Smooth muscle cell of bladder (primary cell): ENCODE data around the gene NSUN3. TPM values are rescaled to one million over a fixed set of nuclear protein-coding genes. Genes with fewer than 3 reads are reported as not detected.

ENCODE experiments used
- total RNA-seq: library from RNA; depleted of rRNA; stranded (reverse); fragments of >200 nt; gene quantifications from 2 replicates; pipeline ENCODE4 v1.2.3, GENCODE V29; 2014

Gene NSUN3
- 11.9 and 13.8 TPM in 2 replicates for total RNA-seq

DNA sequence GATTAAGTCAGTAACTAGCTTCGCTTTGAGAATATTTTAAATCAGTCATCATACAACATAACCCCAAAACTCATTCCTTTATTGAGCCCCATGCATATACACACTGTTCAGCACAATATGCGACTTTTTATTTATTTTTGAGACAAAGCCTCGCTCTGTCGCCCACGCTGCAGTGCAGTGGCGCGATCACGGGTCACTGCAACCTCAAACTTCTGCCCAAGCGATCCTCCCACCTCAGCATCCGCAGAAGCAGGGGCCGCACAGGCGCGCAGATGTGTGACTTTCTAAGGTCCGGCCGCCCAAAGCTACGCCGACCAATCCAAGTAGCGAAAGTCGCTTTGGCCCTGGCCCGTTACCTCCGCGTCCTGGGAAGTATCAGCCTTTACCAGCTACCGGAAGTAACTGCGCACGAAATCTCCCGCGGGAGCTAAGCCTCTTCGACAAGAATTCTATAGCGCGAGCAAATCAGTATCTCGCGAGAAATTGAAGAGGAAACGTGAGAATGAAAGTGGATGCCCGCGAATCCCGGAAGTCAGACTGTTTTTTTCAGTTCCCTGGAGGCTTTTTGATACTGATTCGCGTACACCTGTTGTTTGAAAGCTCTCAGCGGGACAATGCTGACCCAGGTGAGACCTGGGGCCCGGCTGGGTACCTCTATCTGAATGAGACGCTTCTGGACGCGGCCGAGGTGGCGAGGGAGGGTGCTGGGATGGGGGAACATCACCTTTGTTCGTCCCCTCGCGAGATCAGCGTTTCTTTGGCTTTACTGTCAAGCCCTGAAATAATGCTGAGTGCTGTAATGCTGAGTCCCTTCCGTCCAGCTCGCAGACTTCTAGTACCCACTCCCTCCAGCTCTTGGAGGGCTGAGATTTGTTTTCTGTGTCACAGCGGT, at the start of gene NSUN3, which contains the start of gene DHFR2:
Gene NSUN3 (plus strand): TSS at position 549 of the 892 bp plus-strand sequence. CDS start 66 bp downstream, at position 615.
Gene DHFR2 (minus strand): TSS at position 404 of the 892 bp plus-strand sequence. CDS start 1,405 bp downstream, outside the sequence.

DNA sequence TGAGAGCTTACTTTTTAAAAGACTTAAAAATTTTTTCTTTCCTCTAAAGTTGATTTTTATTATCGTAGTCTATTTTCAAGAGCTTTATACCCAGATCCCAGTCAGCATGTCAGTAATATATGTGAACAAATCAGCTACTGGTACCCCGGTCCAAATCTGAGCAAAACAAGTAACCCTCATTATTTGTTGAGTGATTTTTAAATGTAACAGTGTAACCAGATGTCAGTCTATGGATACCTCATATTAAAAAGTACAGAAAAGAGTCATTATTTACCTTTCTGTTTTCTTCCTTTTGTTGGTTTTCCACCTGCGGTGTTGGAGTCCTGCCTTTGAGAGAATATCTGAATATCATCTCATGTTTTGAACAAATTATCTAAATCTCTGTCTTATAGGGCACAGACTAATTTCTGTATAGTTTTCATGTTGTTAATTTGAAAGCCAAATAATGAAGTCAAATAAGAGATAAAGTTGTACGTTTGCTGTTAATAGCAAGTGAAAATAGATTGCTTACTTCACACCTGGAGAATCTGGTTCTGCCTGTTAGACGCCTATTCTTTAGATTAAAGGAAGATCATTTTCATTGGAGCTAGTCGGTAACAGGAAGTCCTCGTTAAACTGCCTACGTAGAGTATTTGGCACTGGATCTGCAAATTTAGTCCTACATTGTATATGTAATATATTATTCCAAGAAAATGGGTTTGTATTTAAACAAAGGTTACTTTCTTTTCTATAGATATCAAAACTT, 34.6 kb upstream of the NSUN3 start, which contains the start of gene STX19:
Gene STX19 (minus strand): TSS at position 505 of the 745 bp plus-strand sequence. CDS start 13,328 bp downstream, outside the sequence.

Other genes starting within 250 kb of the NSUN3 start
- 16.9 and 19.2 TPM in 2 replicates for gene PROS1, start 89.2 kb upstream of the NSUN3 start, total RNA-seq
- gene ARL13B, start 82.9 kb upstream of the NSUN3 start, total RNA-seq: 7.4 and 9.1 TPM in 2 replicates
- gene STX19, start 34.5 kb upstream of the NSUN3 start, total RNA-seq: not detected in 2 replicates
- 4.3 and 4.8 TPM in 2 replicates for gene DHFR2, start 145 bp upstream of the NSUN3 start, total RNA-seq